ENCODE results near the gene SLC6A19.

Gene SLC6A19

DNA sequence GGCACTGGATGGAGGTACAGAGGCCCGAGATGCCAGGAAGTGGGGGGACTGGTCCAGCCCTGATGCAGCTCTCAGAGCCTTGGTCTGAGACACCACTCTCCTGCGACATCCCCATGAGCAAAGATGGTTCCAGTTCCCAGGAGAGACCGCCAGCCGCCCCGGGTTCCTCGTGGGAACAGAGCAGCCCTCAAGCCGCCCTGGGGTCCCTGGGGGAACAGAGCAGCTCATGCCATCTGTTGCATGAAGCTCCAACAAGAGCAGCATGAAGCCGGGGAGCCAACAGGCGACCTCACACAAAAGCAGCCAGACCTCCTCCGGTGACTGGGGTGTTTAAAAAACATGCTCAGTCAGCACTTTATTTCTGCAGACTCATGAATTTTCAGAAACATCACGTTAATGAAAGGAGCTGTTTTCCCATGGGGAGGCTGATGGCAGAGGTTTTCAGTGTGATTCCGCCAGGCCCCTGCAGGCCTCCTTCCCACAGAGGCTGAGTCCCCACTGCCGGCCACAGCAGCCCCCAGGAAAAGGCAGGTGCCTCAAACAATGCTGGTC is 30.0 kb downstream of the SLC6A19 start:
- H3K4me3 ChIP-seq (ENCODE audit: low read depth, low read length): no peak overlapping the region
- DNase-seq (ENCODE audit: low read depth): no peak

DNA sequence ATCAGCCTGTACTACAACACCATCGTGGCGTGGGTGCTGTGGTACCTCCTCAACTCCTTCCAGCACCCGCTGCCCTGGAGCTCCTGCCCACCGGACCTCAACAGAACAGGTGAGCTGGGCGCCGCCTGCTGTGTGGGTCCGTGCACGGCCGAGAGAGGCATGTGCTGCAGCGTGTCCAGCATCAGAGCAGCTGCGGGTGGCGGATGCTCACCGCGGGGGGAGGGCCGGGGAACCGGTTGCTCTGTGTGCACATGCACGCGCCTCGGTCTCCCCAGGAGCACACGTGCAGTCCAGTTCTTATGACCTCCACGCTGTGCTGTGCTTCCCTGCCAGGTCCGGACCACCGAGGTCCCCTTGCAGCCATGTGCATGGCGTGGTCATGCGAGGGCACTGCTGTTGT is 31.4 kb downstream of the SLC6A19 start:
- DNase-seq (ENCODE audit: low read depth): no peak
- H3K4me3 ChIP-seq (ENCODE audit: low read depth, low read length): no peak overlapping the region

DNA sequence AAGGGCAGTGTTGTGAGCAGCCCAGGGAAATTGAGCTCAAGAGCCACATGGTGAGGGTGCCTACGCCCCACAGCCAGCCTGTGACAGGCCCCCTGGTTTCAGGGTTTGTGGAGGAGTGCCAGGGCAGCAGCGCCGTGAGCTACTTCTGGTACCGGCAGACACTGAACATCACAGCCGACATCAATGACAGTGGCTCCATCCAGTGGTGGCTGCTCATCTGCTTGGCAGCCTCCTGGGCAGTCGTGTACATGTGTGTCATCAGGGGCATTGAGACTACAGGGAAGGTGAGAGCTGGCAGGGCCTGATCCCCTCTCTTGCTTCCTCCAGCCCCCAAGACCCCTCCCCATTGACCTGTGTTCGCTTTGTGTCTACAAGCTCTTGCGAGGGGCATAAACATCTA is 34.0 kb downstream of the SLC6A19 start:
- no peak overlapping the region for H3K4me3 ChIP-seq (ENCODE audit: low read depth, low read length)
- DNase-seq (ENCODE audit: low read depth): no peak

- no peak overlapping the region for H3K4me3 ChIP-seq (ENCODE audit: low read depth, low read length)
- no peak for DNase-seq (ENCODE audit: low read depth)
These were observed 34.4 kb downstream of the SLC6A19 start for GRCh38 chr5:1235838-1236237.

DNA sequence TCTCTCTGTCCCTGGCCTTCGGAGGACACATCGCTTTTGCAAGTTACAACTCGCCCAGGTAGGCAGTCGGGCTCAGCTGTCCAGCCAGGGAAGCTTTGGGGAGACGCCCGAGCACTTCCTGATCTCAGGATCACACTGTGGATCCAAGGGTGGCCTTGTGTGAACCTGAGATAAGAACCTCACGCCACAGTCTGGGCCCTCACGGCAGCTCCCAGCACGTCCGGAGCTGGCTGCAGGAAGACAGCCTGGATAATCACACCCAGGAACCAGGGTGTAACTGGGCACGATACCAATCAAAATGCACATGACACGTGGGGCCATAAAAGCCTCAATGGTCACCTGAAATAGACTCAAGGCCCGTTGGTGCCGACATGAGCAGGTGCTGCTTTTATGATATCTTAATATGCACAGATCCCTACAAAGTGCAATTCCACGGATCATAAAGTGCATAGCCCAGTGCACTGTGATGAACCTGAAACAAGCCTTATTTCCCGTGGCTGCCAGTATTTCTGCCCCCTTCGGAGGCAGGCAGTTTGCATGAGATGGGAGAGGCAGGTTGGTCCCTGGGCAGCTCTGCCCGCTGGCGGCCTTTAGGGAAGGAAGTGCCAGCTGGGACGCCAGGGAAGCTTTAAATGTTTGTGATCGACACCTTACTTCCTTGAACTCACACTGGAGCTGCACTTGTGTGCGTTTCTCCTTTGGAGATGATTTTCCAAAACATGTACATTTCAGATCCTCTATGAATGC is 38.3 kb downstream of the SLC6A19 start:
- DNase-seq (ENCODE audit: low read depth): no peak
- no peak overlapping the region for H3K4me3 ChIP-seq (ENCODE audit: low read depth, low read length)

GRCh38 chr5:1240496-1241260 is 39.3 kb downstream of the SLC6A19 start:
- no peak for DNase-seq (ENCODE audit: low read depth)
- no peak overlapping the region for H3K4me3 ChIP-seq (ENCODE audit: low read depth, low read length)

DNA sequence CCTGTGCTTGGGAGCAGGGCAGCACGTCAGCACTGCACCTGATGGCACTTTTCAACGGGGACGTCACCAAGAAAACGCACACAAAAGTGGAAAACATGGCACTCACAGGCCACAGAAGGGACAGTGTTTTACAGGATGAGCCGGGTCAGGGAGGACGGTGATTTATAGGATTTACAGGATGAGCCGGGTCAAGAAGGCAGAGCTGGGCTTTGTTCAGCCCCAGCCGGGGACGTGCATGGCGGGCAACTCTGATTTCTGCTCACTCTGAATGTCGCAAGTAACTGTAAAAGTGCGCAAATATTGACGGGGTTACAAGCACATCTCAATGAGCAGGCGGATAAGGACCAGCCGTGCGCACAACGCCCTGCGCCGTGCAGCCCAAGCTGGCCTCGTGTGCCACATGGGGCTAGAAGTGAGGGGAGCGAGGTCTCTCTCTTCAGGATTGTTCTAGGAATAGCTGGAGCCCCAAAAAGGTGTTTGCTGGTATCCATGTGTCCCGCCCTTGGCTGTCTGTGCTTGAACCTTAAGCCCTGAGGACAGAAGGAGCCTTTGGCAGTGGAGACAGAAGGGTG is 40.2 kb downstream of the SLC6A19 start:
- no peak for DNase-seq (ENCODE audit: low read depth)
- H3K4me3 ChIP-seq (ENCODE audit: low read depth, low read length): no peak overlapping the region

- no peak for DNase-seq (ENCODE audit: low read depth)
- H3K4me3 ChIP-seq (ENCODE audit: low read depth, low read length): no peak overlapping the region
These were observed 41.5 kb downstream of the SLC6A19 start for GRCh38 chr5:1242733-1243486.

DNA sequence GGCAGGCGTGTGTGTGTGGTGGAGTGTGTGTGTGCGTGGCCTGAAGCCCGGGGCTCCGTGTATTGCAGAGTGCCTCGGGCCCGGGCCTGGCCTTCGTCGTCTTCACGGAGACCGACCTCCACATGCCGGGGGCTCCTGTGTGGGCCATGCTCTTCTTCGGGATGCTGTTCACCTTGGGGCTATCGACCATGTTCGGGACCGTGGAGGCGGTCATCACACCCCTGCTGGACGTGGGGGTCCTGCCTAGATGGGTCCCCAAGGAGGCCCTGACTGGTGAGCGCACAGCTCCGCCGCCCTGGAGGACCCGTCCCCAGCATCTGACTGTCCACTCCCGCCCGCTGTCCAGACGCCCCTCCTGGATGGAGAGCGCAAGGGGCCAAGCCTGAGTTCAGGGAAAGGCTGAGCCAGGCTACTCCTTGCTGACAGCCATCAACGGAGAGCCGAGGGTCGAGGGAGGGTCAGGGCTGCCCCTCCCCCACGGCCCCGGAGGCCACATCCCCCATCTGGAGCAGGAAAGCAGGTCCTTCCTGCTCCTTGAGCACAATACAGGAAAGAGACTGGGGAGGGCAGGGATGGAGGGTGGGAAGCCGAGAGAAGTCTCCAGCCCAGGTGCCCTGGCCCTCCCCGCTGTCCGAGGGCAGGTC is 42.2 kb downstream of the SLC6A19 start:
- DNase-seq (ENCODE audit: low read depth): no peak

DNA sequence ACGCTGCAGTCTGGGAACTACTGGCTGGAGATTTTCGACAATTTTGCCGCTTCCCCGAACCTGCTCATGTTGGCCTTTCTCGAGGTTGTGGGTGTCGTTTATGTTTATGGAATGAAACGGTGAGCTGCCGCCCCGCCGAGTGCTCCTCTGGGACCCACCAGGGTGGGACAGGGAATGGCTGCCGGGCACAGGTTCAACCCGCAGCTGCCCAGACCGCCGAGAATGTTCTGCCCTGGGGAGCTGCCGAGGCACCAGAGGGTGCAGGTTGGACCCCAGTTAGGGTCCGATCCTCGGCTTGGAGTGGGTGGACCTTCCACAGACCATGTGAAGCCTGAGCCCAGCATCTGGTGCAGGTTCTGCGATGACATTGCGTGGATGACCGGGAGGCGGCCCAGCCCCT is 42.9 kb downstream of the SLC6A19 start:
- no peak for DNase-seq (ENCODE audit: low read depth)
- H3K4me3 ChIP-seq (ENCODE audit: low read depth, low read length): no peak overlapping the region

More for the DNA sequence above, 42.2 kb downstream of the SLC6A19 start:
- no peak overlapping the region for H3K4me3 ChIP-seq (ENCODE audit: low read depth, low read length)

DNA sequence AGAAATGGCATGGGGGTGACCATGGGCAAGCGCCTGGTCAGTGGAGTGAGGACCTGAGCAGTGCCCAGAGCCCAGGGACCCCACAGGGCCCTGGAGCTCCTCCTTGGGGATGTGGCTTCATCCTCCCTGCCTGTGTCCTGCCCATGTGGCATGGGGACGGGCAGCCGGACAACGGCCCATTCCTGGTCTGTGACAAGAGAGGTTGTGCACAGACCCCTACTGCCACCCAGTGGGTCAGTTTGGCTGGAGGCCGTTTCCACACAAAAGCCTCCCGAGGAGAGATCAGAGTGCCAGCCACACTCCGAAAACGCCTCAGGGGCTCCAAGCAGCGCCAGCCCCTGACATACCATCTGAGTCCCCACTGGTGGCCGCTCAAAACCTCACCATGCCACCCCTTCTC is 43.6 kb downstream of the SLC6A19 start:
- no peak overlapping the region for H3K4me3 ChIP-seq (ENCODE audit: low read depth, low read length)
- no peak for DNase-seq (ENCODE audit: low read depth)

- H3K4me3 ChIP-seq (ENCODE audit: low read depth, low read length): no peak overlapping the region
- no peak for DNase-seq (ENCODE audit: low read depth)
These were observed 44.6 kb downstream of the SLC6A19 start for GRCh38 chr5:1245905-1246576.

DNA sequence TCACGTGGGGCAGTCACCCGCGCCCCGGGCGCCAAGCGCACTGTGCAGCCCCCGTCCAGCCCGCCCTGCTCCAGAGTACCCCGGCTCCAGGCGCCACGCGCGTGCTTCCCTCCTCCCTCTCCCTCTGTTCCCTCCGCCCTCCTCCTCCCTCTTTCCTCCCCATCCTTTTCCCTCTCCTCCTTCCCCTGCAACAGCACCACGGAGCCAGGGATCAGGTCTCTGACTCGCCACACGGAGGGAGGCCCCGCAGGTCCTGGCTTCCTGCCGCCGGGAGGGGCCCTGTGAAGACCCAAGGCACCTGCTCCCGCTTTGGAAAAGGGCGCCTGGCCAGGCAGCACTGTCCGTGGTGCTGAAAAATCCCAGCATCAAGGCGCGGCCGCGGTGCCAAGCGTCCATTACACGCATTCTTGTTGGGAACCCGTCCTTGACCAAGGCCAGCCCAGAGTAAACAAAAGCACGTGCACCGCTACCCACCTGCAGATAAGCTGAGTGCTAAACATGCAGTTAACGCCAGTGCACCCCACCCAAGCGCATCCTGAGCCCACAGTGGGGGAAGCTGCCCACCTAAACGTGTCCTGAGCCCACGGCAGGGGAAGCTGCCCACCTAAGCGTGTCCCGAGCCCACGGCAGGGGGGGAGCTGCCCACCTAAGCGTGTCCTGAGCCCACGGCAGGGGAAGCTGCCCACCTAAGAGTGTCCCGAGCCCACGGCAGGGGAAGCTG is 45.5 kb downstream of the SLC6A19 start:
- DNase-seq (ENCODE audit: low read depth): no peak
- no peak overlapping the region for H3K4me3 ChIP-seq (ENCODE audit: low read depth, low read length)

DNA sequence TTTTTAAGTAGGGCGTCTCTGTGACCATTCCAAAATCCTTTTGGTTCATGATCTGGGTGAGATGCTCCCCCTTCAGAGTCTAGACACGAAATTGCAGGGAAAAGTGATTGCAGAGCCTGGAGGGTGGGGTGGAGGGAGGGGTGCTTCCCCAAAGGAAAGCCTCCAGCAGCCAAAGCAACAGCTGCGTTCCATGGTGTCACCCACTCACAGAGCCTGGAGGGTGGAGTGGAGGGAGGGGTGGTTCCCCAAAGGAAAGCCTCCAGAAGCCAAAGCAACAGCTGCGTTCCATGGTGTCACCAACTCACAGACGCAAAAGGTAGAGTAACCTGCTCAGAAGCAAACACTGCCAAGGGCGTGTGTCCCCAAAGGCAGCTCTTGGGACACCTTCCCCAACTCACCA is 46.4 kb downstream of the SLC6A19 start:
- no peak for DNase-seq (ENCODE audit: low read depth)
- H3K4me3 ChIP-seq (ENCODE audit: low read depth, low read length): no peak overlapping the region

DNA sequence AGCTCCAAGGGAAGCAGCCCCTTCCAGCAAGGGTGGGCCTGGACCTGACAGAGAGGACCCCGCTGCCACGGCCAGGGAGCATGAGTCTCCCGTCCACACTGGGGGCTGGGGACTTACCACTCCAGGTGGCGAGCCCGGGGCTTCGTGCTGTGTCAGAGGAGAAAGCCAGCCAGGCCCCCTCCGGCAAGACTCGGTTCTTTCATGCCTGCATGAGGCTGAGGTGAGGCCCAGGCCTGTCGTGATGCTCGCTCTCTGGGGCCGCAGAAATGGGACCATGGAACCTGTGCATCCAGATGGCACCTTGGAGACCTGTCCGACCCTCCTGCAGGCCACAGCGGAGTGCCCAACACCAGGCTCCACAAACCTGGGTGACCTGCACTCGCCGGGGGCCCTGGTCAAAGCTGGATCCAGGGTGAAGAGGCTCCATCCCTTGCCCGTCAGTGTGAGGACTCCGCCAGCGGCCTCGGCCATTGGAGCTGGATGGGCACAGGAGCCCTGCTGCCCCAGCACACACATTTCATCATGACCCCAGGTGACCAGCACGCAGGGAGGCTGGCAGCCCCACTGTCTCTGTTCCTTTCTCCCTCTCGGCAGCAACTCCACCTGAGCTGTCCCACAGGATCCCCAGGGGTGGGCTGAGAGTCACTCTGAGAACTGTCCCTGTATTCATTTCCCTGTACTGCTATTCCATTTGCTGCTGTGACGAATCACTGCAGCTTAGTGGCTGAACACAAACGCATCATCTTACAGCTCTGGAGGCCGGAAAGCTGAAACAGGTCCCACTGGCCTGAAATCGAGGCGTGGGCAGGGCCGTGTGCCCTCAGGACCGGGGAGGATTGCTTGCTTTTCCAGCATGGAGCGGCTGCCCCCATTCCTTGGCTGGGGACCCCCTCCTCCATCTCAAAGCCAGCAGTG is 48.2 kb downstream of the SLC6A19 start:
- no peak for DNase-seq (ENCODE audit: low read depth)
- no peak overlapping the region for H3K4me3 ChIP-seq (ENCODE audit: low read depth, low read length)

- no peak overlapping the region for H3K4me3 ChIP-seq (ENCODE audit: low read depth, low read length)
- no peak for DNase-seq (ENCODE audit: low read depth)
These were observed 50.5 kb downstream of the SLC6A19 start for GRCh38 chr5:1251678-1252580.

Measured in skeletal muscle cell (primary cell).